ENCODE results near the gene ERRFI1.

ERRFI1 gene

DNA sequence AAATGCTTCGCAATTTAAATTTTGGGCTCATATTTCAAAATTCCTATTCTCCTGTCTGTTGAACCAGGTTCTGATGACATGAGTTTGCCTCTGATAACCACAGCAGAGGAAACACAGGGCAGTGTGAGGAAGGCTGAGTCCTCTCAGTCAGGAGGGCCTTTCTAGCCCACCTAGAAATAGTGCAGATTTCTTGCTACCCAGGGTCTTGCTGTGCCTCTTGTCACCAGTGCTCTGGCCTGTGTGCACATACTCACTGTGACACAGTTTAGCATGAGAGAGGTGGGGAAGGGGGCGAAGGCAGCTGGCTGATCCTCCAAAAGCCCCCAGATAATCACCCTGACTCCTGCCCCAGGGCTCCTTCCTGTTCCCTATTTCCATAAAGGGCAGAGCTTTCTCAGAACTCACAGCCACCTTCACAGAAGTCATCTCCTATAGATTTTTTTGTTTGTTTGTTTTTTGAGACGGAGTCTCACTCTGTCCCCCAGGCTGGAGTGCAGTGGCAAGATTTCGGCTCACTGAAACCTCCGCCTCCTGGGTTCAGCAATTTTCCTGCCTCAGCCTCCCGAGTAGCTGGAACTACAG is 23.7 kb downstream of the ERRFI1 start:
- DNase-seq = no peak

DNA sequence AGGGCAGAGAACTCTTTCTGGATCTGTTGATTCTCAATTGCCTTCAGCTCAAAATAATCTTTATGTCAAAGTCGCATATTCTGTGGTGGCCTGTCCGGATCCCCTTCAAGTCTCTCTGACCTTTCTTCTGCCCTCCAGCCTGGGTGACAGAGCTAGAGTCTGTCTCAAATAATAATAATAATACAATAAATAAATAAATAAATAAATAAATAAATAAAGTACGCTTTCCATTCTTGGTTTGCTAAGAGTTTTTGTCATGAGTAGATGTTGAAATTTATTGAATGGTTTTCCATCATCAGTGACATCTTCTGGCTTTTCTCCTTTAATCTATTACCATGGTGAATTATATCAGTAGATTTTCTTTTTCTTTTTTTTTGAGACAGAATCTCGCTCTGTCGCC is 30.7 kb downstream of the ERRFI1 start:
- DNase-seq = no peak

DNA sequence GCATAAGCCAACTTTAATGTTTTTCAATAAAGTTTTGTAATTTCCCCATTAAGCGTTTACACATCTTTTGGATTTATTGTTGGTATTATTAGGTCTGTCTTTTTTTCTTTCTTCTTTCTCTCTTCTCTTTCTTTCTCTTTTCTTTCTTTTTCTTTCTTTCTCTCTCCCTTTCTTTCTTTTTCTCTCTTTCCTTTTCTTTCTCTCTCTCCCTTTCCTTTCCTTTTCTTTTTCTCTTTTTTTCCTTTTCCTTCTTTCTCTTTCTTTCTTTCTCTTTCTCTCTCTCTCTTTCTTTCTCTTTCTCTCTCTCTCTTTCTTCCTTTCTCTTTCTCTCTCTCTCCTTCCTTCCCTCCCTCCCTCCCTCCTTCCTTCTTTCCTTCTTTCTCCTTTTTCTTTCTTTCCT is 31.3 kb downstream of the ERRFI1 start:
- no peak for DNase-seq

DNA sequence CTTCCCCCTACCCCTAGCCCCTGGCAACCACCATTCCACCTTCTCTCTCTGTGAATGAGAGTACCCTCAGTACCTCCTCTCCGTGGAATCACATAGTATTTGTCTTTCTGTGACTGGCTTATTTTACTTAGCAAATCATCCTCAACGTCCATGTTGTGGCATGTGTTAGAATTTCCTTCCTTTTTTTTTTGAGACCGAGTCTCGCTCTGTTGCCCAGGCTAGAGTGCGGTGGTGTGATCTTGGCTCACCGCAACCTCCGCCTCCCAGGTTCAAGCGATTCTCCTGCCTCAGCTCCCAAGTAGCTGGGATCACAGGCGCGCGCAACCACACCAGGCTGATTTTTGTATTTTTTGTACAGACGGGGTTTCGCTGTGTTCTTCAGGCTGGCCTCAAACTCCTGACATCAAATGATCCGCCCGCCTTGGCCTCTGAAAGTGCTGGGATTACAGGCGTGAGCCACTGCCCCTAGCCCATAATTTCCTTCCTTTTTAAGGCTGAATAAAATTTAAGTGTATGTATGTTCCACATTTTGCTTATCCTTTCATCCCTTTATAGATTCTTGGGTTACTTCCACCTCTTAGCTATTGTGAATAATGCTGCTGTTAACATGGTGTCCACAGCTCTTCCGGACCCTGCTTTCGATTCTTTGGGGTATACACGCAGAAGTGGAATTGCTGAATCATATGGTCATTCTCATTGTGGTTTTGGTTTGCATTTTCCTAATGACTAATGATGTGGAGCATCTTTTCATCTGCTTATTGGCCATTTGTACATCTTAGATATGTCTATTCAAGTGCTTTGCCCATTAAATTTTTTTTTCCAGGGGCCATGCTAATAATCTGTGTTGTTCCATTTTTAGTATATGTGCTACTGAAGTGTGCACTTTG is 32.3 kb downstream of the ERRFI1 start:
- no peak for DNase-seq

DNA sequence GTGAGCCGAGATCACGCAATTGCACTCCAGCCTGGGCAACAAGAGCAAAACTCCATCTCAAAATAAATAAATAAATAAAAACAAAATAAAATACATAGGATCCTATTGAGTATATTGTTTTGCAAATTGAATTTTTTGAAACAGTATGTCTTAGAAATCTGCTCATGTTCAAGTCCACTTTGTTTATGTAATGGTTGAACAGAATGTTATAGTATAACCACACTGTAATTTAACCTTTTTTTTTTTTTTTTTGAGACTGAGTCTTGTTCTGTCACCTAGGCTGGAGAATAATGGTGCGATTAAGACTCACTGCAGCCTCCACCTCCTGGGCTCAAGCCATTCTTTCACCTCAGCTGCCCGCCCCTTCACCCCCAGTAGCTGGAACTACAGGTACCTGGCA is 33.2 kb downstream of the ERRFI1 start:
- DNase-seq = no peak

DNA sequence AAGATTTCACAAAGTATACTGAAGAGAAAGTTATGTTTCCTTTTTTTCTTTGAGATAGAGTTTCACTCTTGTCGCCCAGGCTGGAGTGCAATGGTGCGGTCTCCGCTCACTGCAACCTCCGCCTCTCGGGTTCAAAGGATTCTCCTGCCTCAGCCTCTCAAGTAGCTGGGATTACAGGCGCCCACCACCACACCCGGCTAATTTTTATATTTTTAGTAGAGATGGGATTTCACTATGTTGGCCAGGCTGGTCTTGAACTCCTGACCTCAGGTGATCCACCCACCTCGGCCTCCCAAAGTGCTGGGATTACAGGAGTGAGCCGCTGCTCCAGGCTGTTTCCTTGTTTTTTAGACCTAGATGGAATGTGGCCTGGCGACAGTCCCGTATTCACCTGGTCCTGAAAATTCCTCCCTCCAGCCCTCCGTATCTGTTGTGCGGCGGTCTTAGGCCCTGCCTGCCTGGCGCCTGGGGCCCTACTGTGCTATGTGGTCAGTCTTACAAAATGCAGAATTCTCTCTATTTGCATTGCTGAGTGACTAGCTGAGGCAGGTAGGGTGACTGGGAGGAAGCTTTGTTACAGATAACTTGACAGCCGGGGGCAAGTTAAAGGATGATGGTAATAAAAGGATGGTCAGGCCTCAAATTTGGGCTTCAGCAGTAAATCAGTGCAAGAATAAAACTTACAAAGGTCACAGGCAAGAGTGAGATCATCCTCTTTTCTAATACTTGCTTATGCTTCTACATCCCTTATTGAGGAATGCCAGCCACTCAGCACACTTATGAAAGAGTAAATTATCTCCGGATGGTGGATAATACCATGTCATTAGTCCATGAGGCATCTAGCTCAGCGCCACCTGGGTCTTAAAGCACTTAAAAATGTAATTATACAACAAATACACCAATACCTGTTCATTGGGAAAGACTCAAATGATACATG is 34.3 kb downstream of the ERRFI1 start:
- DNase-seq = no peak

DNA sequence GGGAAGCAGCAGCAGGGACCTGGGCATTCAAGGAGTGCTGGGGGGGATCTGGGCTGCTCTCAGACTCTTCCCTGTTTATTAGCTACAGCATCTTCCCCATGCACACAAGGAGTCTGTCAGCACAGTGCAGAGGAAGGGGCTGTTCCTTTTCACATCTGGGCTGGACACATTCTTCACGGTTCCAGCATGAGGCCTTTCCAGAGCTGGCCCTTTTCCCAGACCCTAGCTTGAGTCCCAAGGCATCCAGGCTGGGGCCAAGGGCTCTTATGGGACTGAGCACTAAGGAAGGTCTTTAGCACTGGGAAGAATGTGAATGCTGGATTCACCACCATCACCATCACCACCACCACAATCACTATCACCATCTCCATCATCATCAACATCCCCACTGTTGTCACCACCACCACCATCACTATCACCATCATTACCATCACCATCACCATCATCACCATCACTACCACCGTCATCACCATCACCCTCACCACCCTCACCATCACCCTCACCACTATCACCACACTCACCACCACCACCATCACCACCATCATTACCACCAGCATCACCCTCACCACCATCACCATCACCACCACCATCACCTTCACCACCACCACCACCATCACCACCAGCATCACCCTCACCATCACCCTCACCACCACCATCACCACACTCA is 36.2 kb downstream of the ERRFI1 start:
- DNase-seq = no peak

DNA sequence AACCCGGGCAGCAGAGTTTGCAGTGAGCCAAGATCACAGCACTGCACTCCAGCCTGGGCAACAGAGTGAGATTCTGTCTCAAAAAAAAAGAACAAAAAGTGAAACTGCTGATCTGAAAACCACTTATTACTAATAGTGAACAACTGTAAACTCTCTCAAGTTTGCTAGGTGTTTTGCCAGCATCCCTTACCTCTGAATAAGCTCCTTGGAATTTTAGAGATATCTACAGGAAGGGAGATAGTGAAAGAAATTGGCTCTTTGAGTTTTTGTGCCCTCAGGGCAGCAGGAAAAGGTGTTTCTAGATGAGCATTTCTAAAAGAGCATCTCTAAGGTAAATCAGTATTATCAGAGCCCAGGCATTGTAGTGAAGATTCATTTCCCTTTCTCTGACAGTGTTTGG is 37.5 kb downstream of the ERRFI1 start:
- DNase-seq = no peak

DNA sequence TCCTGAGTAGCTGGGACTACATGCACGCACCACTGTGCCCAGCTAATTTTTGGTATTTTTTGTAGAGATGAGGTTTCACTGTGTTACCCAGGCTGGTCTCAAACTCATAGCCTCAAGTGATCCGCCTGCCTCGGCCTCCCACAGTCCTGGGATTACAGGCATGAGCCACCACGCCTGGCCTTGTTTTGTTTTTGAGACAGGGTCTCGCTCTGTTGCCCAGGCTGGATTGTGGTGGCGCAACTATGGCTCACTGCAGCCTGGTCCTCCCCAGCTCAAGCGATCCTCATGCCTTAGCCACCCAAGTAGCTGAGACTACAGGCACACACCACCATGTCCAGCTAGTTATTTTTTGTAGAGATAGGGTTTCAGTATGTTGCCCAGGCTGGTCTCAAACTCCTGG is 38.6 kb downstream of the ERRFI1 start:
- no peak for DNase-seq

DNA sequence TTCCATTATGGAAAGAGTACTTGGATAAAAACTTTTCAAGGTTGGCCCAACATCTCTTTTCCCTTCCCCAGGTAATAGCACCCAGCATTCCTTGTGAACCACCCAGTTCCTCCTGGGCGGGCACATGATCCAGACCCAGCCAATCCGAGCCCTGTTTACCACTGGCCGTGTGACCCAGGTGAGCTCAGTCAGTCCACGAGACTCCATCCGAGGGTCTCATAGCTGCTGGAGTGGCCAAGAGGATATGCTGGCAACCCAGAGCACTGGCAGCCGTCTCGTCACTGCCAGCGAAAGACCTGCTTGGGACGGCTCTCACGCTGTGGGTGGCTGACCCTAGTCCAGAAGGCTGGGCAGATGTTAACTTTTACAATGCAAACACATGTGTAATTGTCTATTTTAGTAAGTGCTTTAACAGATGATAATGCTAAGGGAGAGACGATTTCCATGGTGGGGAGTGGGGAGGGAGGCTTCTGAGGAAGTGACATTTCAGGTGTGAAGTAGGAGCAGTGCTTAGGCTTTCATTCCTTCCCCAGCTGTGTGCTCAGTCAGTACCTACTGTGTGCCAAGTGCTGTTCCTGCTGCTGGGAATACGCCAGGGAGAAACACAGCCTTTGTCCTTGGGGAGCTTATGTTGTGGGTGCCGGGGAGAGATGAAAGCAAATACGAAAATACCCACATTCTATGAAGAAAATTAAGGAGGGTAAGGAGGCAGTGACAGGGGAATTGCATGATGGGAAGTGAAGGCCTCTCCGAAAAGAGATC is 40.1 kb downstream of the ERRFI1 start:
- no peak for DNase-seq

DNA sequence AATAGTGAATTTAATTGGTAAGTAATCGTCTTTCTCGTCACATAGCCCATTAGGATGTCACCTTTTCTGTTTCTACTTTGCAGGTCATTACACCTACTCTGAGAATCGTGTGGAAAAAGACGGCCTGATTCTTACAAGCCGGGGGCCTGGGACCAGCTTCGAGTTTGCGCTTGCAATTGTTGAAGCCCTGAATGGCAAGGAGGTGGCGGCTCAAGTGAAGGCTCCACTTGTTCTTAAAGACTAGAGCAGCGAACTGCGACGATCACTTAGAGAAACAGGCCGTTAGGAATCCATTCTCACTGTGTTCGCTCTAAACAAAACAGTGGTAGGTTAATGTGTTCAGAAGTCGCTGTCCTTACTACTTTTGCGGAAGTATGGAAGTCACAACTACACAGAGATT is 41.3 kb downstream of the ERRFI1 start:
- DNase-seq = no peak

DNA sequence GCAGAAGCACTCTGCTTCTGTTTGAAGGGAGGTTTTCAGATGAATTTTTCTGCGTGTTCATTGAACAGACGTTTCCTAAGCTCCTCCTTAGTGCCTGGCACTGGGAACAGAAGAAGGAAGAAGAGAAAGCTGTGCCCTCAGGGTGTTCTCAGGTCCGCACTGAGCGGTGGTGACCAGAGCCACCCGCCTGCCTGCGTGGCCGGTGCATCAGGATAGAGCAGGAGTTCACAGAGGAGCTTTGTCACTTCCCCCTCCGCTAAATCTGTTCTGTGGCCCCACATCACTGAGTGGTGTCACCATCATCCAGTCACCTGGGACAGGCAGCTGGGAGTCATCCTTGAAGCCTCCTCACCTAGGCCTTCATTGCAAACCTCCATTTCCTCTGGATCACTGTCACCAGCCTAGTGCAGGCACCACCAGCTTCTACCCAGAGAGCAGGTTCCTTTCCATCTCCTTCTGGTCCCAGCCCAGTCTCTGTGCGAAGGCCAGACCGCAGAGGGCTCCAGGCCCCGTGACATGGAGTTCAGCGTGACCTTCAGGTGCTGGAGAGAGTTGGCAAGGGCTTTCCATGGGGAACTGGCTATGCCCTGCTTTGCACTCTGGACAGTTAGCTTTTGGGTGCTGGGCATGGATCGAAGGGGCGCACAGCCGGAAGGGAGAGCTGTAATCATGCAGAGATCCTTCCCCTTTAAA is 42.9 kb downstream of the ERRFI1 start:
- DNase-seq = no peak

DNA sequence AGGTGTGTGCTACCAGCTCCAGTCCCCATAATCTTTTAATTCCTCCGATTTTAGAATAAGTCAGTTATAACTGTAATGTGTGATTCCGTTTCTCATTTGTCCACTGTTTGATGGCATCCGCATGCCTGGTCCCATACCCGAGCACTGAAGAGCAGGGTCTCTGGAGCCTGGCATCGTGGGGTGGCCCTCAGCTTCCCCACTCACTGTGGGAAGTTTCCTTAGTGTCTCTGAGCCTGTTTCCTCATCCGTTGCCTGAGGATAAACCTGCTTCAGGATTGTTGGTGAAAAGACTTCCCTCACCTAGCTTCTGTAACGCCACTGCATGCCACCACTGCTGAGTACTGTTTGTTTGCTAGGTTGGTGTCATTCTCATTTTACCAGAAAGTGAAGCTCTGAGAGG is 45.1 kb downstream of the ERRFI1 start:
- no peak for DNase-seq

DNA sequence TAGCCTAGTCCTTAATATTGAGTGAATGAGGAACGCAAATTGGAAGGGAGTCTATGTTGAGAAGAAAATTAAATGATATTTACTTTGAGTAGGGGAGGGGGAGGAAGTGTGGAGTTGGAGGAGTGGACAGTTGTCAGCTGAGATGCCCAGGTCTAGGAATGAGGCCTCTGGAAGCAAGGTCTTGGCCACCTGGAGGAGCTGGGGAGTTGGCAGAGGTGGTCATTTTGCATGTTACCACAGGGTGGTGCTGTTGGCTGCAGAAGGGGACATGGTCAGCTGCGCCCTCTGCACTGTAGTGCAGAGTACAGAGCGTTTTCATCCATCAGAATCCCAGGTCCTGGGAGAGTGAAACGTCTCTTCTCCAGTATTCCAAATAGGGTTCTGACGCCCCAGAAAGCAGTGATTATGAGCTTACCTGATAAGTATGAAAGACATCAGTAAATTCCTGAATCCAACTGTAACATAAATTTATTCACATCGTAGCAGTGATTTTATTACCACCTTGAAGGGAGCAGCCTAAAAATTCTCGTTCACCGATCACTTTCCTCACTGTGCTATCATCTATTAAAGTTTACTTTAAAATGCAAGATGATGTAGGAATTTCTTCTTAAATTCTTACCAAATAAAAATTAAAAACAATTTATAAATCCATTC is 50.8 kb downstream of the ERRFI1 start:
- peak; percentile 32 for DNase-seq

DNA sequence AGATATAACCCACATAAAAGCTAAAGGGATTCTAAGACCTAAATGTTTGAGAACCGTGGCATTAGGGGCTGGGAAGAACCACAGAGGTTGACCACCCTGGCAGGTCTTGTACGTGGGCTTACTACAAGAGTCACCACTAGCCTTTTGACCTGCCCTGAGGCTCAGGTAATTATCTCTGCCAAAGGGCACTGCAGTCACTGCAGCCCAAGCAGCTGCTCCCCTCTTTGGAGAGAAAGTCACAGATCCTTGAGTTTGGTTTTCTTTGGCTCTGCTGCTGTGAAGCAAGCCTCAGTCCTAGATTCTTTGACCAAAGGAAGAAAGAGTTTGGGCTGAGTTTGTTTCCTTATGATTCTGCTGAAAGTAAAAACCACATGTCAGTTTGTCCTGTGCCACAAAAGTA is 53.0 kb downstream of the ERRFI1 start:
- DNase-seq = no peak

DNA sequence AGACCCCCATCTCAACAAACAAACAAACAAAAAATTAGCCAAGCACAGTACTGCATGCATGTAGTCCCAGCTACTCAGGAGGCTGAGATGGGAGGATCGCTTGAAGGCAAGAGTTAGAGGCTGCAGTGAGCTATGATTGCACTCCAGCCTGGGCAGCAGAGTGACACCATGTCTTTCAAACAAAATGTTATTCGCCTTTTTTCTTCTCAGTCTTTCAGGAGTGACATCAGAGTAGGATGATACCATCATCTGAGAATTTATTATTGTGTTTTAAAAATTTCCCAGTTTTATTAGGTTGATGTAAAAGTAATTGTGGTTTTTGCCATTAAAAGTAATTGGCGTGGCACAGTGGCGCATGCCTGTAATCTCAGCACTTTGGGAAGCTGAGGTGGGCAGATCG is 53.8 kb downstream of the ERRFI1 start:
- DNase-seq = no peak

DNA sequence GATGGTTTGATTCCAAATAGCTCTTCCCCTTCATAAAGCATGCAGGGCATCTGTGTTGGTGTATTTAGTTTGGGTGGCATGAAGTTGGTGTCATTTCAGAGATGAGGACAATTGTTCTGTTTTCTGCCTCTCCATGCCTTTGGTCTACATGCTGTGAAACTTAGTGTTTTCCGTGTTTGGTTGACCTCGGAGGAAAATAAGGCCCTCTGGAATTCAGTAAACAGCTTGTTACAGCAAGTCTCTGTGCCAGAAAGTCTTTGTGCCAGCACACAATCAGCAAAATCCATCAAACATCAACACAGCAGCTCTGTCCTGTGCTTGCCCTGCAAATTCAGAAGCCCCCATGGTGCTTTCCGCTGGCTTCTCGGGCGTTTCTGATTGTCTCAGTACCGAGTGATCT is 55.1 kb downstream of the ERRFI1 start:
- no peak for DNase-seq

DNA sequence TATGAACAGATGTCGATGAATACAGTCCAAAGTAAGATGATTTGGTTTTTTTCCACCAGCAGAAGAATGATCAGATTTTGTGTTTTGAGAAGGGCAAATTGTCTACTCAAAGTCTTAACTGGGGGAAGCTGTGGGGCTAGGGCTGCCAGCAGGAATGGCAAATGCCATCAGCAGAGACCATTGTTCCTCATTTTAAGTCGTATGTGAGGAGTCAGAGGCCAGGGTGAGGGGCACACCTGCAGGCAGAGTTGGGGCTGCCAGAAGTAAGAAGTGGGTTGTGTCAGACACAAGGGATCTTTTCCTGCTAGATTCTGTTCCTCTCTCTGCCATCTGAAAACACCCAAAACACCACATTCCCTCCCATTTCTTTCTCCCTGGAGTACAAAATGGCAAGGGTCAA is 55.9 kb downstream of the ERRFI1 start:
- no peak for DNase-seq

DNA sequence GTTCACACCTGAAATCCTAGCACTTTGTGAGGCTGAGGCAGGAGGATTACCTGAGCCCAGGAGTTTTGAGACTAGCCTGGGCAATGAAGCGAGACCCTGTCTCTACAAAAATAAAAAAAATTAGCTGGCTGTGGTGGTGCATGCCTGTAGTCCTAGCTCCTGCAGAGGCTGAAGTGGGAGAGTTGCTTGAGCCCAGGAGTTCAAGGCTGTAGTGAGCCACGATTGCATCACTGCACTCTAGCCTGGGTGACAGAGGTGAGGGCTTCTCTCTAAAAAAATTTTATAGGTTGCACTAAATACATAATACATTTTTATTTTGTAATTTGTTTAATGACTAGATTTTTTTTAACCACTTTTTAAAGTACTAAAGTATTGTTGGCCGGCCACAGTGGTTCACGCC is 58.5 kb downstream of the ERRFI1 start:
- no peak for DNase-seq

DNA sequence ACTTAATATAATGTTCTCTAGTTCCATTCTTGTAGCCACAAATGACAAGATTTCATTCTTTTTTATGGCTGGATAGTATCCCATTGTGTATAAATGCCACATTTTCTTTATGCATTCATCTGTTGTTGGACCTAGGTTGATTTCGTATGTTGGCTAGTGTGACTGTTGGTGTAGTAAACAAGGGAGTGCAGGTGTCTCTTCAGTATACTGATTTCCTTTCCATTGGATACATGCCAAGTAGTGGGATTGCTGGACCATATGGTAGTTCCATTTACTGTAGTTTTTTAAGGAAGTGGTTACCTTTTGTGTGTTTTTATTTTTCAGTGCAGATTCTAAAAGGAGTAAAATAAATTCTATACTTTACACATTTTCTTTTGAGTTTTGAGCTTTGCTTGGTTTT is 58.9 kb downstream of the ERRFI1 start:
- no peak for DNase-seq

DNA sequence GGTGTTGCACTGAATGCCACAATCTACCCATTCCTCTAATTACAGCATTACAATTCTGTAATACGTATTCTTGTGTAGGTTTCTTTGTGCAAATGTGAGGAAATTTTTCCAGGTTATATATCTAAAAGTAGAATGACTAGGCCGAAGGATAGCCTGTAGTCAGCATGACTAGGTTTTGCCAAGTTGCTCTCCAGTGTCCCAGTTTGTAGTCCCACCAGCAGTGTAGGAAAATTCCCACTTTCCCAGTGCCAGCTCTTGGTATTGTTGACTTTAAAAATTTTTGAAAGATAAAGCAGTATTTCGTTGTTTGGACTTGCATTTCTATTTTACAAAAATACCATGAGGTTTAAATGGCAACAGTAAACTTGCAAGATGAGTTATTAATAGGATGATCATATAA is 61.6 kb downstream of the ERRFI1 start:
- no peak for DNase-seq

All from activated T-cell treated with anti-CD3 and anti-CD28 coated beads, Interleukin-2, amount 50 U/mL, for 1 hour (primary cell).